HepG2 (cell line): ENCODE measurements around the gene CELSR3. TPM values are rescaled to one million over a fixed set of nuclear protein-coding genes. Genes with fewer than 3 reads are reported as not detected.

Experiments
- ATF7-NPFF ChIP-seq: sonication (generic); formaldehyde crosslinking; IDR thresholded peaks from 2 replicates; pipeline ENCODE4 v1.8.1; 2023; ENCODE audit warnings: mild to moderate bottlenecking, low read depth, missing genetic modification reagents, moderate library complexity
- CBFB ChIP-seq: sonication (generic); formaldehyde crosslinking; IDR thresholded peaks from 2 replicates; pipeline ENCODE4 v1.4.0; 2020; ENCODE audit warnings: missing genetic modification reagents
- CENPX ChIP-seq: sonication (generic); formaldehyde crosslinking; IDR thresholded peaks from 2 replicates; pipeline ENCODE4 v1.9.0; 2021; ENCODE audit warnings: mild to moderate bottlenecking, missing genetic modification reagents, moderate library complexity
- HCFC1 ChIP-seq: fragments of 150-350 bp; IDR thresholded peaks from 2 replicates; pipeline ENCODE4 v1.6.1; 2014; ENCODE audit warnings: low read depth, low read length
- IRF2 ChIP-seq: IDR thresholded peaks from 2 replicates; pipeline ENCODE4 v1.6.1; 2018; ENCODE audit warnings: missing genetic modification reagents, missing compliant biosample characterization
- NFE2L2 ChIP-seq: fragments of 150-350 bp; IDR thresholded peaks from 2 replicates; pipeline ENCODE4 v1.6.1; 2014; ENCODE audit warnings: low read length
- NPAS2 ChIP-seq: sonication (generic); formaldehyde crosslinking; IDR thresholded peaks from 2 replicates; pipeline ENCODE4 v1.8.0; 2022; ENCODE audit warnings: mild to moderate bottlenecking, missing genetic modification reagents, borderline replicate concordance
- SCMH1 ChIP-seq: sonication (generic); formaldehyde crosslinking; IDR thresholded peaks from 2 replicates; pipeline ENCODE4 v1.9.0; 2021; ENCODE audit warnings: missing genetic modification reagents, mild to moderate bottlenecking, borderline replicate concordance
- SMARCC2 ChIP-seq: fragments of 450-650 bp; IDR thresholded peaks from 2 replicates; pipeline ENCODE4 v1.6.1; 2017; ENCODE audit warnings: antibody characterized with exemption, mild to moderate bottlenecking
- ZFAT ChIP-seq: sonication (generic); formaldehyde crosslinking; conservative IDR thresholded peaks from 2 replicates; pipeline ENCODE4 v1.8.1; 2023; ENCODE audit warnings: missing genetic modification reagents, inconsistent platforms
- ZFY ChIP-seq: sonication (generic); formaldehyde crosslinking; IDR thresholded peaks from 2 replicates; pipeline ENCODE4 v1.4.0; 2020; ENCODE audit warnings: missing genetic modification reagents
- ZNF350 ChIP-seq: sonication (generic); formaldehyde crosslinking; IDR thresholded peaks from 2 replicates; pipeline ENCODE4 v1.4.0; 2020; ENCODE audit warnings: mild to moderate bottlenecking, low read depth, missing genetic modification reagents, borderline replicate concordance
- ZNF383 ChIP-seq: sonication (generic); formaldehyde crosslinking; IDR thresholded peaks from 2 replicates; pipeline ENCODE4 v1.4.0; 2020; ENCODE audit warnings: missing genetic modification reagents, mild to moderate bottlenecking, borderline replicate concordance
- ZNF446 ChIP-seq: sonication (generic); formaldehyde crosslinking; IDR thresholded peaks from 2 replicates; pipeline ENCODE4 v1.5.0; 2020; ENCODE audit warnings: mild to moderate bottlenecking, missing genetic modification reagents
- ZNF563 ChIP-seq: sonication (generic); formaldehyde crosslinking; IDR thresholded peaks from 2 replicates; pipeline ENCODE4 v1.8.0; 2022; ENCODE audit warnings: mild to moderate bottlenecking, moderate library complexity, missing genetic modification reagents
- ZNF607 ChIP-seq: sonication (generic); formaldehyde crosslinking; IDR thresholded peaks from 2 replicates; pipeline ENCODE4 v1.5.1; 2020; ENCODE audit warnings: missing genetic modification reagents, mild to moderate bottlenecking, borderline replicate concordance
- ZNF674 ChIP-seq: sonication (generic); formaldehyde crosslinking; IDR thresholded peaks from 2 replicates; pipeline ENCODE4 v1.5.0; 2020; ENCODE audit warnings: low read depth, mild to moderate bottlenecking, missing genetic modification reagents
- ZNF703 ChIP-seq: sonication (generic); formaldehyde crosslinking; IDR thresholded peaks from 2 replicates; pipeline ENCODE4 v1.5.1; 2020; ENCODE audit warnings: missing genetic modification reagents, mild to moderate bottlenecking, moderate library complexity, borderline replicate concordance
- polyA plus RNA-seq, 8 experiments: library from polyadenylated mRNA; depleted of rRNA in 3 of 8; stranded (reverse) in 7 of 8; unstranded in 1 of 8; fragments of >200 nt; fragmentation: Illumina TruSeq in 4 of 8; extraction: Trizol in 4 of 8; gene quantifications; 2 replicates each; pipeline versions ENCODE4 v1.2.1 to v1.2.3, GENCODE V29; 2011 to 2016; ENCODE audit warnings: low read depth in 4 of 8, missing spikeins in 1 of 8, mixed read lengths in 1 of 8; ENCODE audit not compliant: insufficient read depth in 1 of 8
- total RNA-seq, 5 experiments: library from RNA; depleted of rRNA; stranded (reverse); fragments of >200 nt; fragmentation: Illumina TruSeq; extraction: Trizol; gene quantifications; 2 replicates each; pipeline ENCODE4 v1.2.3, GENCODE V29; 2016; ENCODE audit warnings: low read depth in 1 of 5
- TF ChIP-seq, protein P1 (sequence below): sonication (generic); formaldehyde crosslinking; conservative IDR thresholded peaks from 2 replicates; pipeline ENCODE4 v1.8.0; 2022; ENCODE audit warnings: mild to moderate bottlenecking, moderate library complexity, missing genetic modification reagents
- TF ChIP-seq, protein P2 (sequence below): IDR thresholded peaks from 2 replicates; pipeline ENCODE4 v1.6.1; 2016; ENCODE audit warnings: control low read depth
- TF ChIP-seq, protein P3 (sequence below): sonication (generic); formaldehyde crosslinking; IDR thresholded peaks from 2 replicates; pipeline ENCODE4 v1.8.0; 2022; ENCODE audit warnings: missing genetic modification reagents, mild to moderate bottlenecking, borderline replicate concordance
- TF ChIP-seq, protein P4 (sequence below): sonication (generic); formaldehyde crosslinking; IDR thresholded peaks from 2 replicates; pipeline ENCODE4 v1.5.0; 2020; ENCODE audit warnings: missing genetic modification reagents
- TF ChIP-seq, protein P5 (sequence below): sonication (generic); formaldehyde crosslinking; IDR thresholded peaks from 2 replicates; pipeline ENCODE4 v1.8.1; 2022; ENCODE audit warnings: mild to moderate bottlenecking, missing genetic modification reagents

The CELSR3 gene
- total and polyA plus RNA-seq, 2 of the 13 experiments (the other 11 are each of a cell fraction or from before 2014, with no cell fraction given), result 5.4 to 6.7 TPM

DNA sequence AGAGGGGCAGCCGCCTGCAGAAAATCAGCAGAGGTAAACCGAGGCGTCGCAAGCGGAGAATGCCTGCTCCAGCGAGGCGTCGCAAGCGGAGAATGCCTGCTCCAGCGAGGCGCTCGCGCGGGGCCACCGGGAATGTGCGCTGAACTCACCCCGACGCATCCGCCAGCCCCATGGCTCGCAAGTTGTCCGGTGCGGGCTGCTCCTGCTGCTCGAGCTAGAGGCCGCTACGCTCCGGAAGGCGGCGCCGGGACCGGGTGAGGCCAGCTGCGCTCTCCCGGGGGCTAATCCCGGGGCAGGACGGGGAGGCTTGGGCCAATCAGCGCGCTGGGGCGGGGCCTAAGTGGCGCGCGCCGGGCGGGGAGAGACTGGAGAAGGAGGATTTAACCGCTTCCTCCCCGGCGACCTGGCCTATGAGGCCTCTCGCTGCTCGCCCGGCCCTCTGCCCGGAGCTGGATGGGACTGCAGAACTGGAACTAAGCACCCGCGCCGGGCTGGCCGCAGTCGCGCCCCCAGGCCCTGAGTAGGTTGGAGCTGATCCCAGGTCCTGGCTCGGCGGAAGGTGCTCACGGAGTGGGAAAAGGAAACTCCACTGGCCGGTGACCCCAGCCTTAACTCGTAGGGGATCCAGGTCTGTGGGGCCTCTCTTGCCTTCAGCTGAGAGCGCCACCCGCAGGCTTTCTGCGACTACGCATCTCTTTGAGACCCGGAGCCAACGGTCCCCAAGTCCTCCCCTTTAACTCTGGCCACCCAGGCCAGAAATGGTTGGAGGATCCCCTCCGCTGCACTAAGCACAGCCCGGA lies 27.3 kb downstream of the CELSR3 start, which contains the start of gene SLC26A6 (continued):
- TF ChIP-seq ZNF703 (CRISPR knock-in tag), result 0 out of 2 replicates have a peak, but pooled peaks have one; percentile 73
- TF ChIP-seq, protein P1, sequence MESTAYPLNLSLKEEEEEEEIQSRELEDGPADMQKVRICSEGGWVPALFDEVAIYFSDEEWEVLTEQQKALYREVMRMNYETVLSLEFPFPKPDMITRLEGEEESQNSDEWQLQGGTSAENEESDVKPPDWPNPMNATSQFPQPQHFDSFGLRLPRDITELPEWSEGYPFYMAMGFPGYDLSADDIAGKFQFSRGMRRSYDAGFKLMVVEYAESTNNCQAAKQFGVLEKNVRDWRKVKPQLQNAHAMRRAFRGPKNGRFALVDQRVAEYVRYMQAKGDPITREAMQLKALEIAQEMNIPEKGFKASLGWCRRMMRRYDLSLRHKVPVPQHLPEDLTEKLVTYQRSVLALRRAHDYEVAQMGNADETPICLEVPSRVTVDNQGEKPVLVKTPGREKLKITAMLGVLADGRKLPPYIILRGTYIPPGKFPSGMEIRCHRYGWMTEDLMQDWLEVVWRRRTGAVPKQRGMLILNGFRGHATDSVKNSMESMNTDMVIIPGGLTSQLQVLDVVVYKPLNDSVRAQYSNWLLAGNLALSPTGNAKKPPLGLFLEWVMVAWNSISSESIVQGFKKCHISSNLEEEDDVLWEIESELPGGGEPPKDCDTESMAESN (CRISPR knock-in tag), result peak; percentile 51; the same call in 1 of the 2 replicates
- 0 out of 2 replicates have a peak, but pooled peaks have one; percentile 34 for TF ChIP-seq CBFB
- TF ChIP-seq ZFY, result peak; percentile 88
- TF ChIP-seq ZNF350 (CRISPR knock-in tag), result peak; percentile 73
- peak; percentile 42; the same call in 1 of the 2 replicates for TF ChIP-seq IRF2 (CRISPR knock-in tag)
- peak; percentile 49 for TF ChIP-seq ZNF446
- TF ChIP-seq, protein P2, sequence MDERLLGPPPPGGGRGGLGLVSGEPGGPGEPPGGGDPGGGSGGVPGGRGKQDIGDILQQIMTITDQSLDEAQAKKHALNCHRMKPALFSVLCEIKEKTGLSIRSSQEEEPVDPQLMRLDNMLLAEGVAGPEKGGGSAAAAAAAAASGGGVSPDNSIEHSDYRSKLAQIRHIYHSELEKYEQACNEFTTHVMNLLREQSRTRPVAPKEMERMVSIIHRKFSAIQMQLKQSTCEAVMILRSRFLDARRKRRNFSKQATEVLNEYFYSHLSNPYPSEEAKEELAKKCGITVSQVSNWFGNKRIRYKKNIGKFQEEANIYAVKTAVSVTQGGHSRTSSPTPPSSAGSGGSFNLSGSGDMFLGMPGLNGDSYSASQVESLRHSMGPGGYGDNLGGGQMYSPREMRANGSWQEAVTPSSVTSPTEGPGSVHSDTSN (CRISPR knock-in tag), result no peak
- peak; percentile 25 for TF ChIP-seq ZNF563 (CRISPR knock-in tag)
- TF ChIP-seq ZNF607 (CRISPR knock-in tag), result peak; percentile 66; the same call in 1 of the 2 replicates
- TF ChIP-seq ZFAT, result 0 out of 2 replicates have a peak, but pooled peaks have one; percentile 25
- TF ChIP-seq ZNF674, result no peak
- TF ChIP-seq, protein P3, sequence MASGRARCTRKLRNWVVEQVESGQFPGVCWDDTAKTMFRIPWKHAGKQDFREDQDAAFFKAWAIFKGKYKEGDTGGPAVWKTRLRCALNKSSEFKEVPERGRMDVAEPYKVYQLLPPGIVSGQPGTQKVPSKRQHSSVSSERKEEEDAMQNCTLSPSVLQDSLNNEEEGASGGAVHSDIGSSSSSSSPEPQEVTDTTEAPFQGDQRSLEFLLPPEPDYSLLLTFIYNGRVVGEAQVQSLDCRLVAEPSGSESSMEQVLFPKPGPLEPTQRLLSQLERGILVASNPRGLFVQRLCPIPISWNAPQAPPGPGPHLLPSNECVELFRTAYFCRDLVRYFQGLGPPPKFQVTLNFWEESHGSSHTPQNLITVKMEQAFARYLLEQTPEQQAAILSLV, result 0 out of 2 replicates have a peak, but pooled peaks have one; percentile 40
- TF ChIP-seq HCFC1, result no peak
- TF ChIP-seq NFE2L2, result no peak
- TF ChIP-seq ZNF383 (CRISPR knock-in tag), result no peak; the same call in 1 of the 2 replicates
- no peak for TF ChIP-seq NPAS2 (CRISPR knock-in tag)
- no peak for TF ChIP-seq SMARCC2
- TF ChIP-seq, protein P4, sequence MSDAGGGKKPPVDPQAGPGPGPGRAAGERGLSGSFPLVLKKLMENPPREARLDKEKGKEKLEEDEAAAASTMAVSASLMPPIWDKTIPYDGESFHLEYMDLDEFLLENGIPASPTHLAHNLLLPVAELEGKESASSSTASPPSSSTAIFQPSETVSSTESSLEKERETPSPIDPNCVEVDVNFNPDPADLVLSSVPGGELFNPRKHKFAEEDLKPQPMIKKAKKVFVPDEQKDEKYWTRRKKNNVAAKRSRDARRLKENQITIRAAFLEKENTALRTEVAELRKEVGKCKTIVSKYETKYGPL, result peak; percentile 71
- peak; percentile 81 for TF ChIP-seq ATF7-NPFF
- TF ChIP-seq CENPX (CRISPR knock-in tag), result no peak
- TF ChIP-seq, protein P5, sequence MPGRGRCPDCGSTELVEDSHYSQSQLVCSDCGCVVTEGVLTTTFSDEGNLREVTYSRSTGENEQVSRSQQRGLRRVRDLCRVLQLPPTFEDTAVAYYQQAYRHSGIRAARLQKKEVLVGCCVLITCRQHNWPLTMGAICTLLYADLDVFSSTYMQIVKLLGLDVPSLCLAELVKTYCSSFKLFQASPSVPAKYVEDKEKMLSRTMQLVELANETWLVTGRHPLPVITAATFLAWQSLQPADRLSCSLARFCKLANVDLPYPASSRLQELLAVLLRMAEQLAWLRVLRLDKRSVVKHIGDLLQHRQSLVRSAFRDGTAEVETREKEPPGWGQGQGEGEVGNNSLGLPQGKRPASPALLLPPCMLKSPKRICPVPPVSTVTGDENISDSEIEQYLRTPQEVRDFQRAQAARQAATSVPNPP (CRISPR knock-in tag), result peak; percentile 85
- no peak for TF ChIP-seq SCMH1
